Activated T-helper 2 cell treated with anti-CD3 and anti-CD28 coated beads, Interferon-gamma antibody, Interleukin-2, Interleukin-4, amounts not matched to agents 10 μg/mL and 5 μg/mL and 100 μg/mL, durations not matched to agents 14 hours and 24 hours and 36 hours (primary cell): ENCODE measurements around the gene PDSS1. TPM values are rescaled to one million over a fixed set of nuclear protein-coding genes. Genes with fewer than 3 reads are reported as not detected.

Source experiments
- DNase-seq: peaks from one replicate; pipeline ENCODE4 v3.0.0; 2021; ENCODE audit warnings: low spot score
- H3K27ac Mint-ChIP-seq: one replicate; pipeline ENCODE4 v1.8.0; 2021; ENCODE audit warnings: mixed read lengths
- H3K27me3 Mint-ChIP-seq: one replicate; pipeline ENCODE4 v1.8.0; 2021; ENCODE audit warnings: low read depth, mixed read lengths
- H3K36me3 Mint-ChIP-seq: one replicate; pipeline ENCODE4 v1.8.0; 2021; ENCODE audit warnings: low read depth, mixed read lengths
- H3K4me1 Mint-ChIP-seq: one replicate; pipeline ENCODE4 v1.8.0; 2021; ENCODE audit warnings: low read depth, mixed read lengths
- H3K4me3 Mint-ChIP-seq: one replicate; pipeline ENCODE4 v1.8.0; 2021; ENCODE audit warnings: low read depth, mild to moderate bottlenecking, moderate library complexity, mixed read lengths
- H3K9me3 Mint-ChIP-seq: one replicate; pipeline ENCODE4 v1.8.0; 2021; ENCODE audit warnings: mixed read lengths
- intact Hi-C: fragments of 100-400 bp; cut with micrococcal nuclease; formaldehyde crosslinking; loops from one replicate; pipeline ENCODE4 v1.15.1; 2023
- total RNA-seq: library from RNA; stranded (reverse); gene quantifications from 2 replicates; pipeline ENCODE4 v1.2.3, GENCODE V29; 2022

Gene PDSS1
- total RNA-seq, 1 donor from 2014 or later, result 32.3 TPM

GRCh38 chr10:26733750-26734568 is 36.5 kb downstream of the PDSS1 start:
- Mint-ChIP-seq H3K9me3 (no peaks in the 10 kb centered on the region), H3K27me3 (no peaks in the 10 kb centered on the region), H3K4me1 (peaks cover 30% of the 10 kb centered on the region), H3K27ac (no peak overlapping the region), H3K4me3 (no peak overlapping the region), H3K36me3 (peaks cover 86% of the 10 kb centered on the region)
- no peak for DNase-seq
- intact Hi-C loops, result loop anchor here (10.0 kb wide), 1 partner anchor 249 kb away; no protein-coding TSS in a partner anchor

- intact Hi-C loops, result loop anchor here (5.0 to 10.0 kb wide), 5 partner anchors 38 to 507 kb away; partner anchors contain the start of genes ACBD5, MASTL and PDSS1
- H3K4me3 Mint-ChIP-seq, result no peak overlapping the region
- no peak for DNase-seq
- peak overlapping the region; percentile 47 for H3K27ac Mint-ChIP-seq
- no peaks in the 10 kb centered on the region for H3K9me3 Mint-ChIP-seq
- H3K27me3 Mint-ChIP-seq, result no peaks in the 10 kb centered on the region
- H3K4me1 Mint-ChIP-seq, result peaks cover 39% of the 10 kb centered on the region
- peaks cover 93% of the 10 kb centered on the region for H3K36me3 Mint-ChIP-seq
Observed at GRCh38 chr10:26735435-26735834, 37.9 kb downstream of the PDSS1 start.

GRCh38 chr10:26737730-26738129 is 40.2 kb downstream of the PDSS1 start:
- H3K4me1 Mint-ChIP-seq, result peaks cover 49% of the 10 kb centered on the region

GRCh38 chr10:26738301-26738911 is 40.9 kb downstream of the PDSS1 start:
- no peak for DNase-seq
- Mint-ChIP-seq H3K27me3 (no peaks in the 10 kb centered on the region), H3K4me3 (no peak overlapping the region), H3K4me1 (peaks cover 54% of the 10 kb centered on the region), H3K36me3 (peaks cover 93% of the 10 kb centered on the region), H3K27ac (peak overlapping the region; percentile 96), H3K9me3 (no peaks in the 10 kb centered on the region)
- intact Hi-C loops, result loop anchor here (5.0 to 10.0 kb wide), 5 partner anchors 41 to 504 kb away; partner anchors contain the start of genes ACBD5, MASTL and PDSS1

More at GRCh38 chr10:26737730-26738129, 40.2 kb downstream of the PDSS1 start:
- peak; percentile 26 for DNase-seq
- intact Hi-C loops, result loop anchor here (1.0 to 10.0 kb wide), 7 partner anchors 17 to 505 kb away; partner anchors contain the start of genes ABI1, ACBD5, MASTL and PDSS1
- no peak overlapping the region for H3K4me3 Mint-ChIP-seq
- H3K36me3 Mint-ChIP-seq, result peaks cover 93% of the 10 kb centered on the region
- peak overlapping the region; percentile 96 for H3K27ac Mint-ChIP-seq
- H3K27me3 Mint-ChIP-seq, result no peaks in the 10 kb centered on the region
- H3K9me3 Mint-ChIP-seq, result no peaks in the 10 kb centered on the region

- DNase-seq, result no peak
- H3K36me3 Mint-ChIP-seq, result peaks cover 95% of the 10 kb centered on the region
- peak overlapping the region; percentile 96 for H3K27ac Mint-ChIP-seq
- peaks cover 58% of the 10 kb centered on the region for H3K4me1 Mint-ChIP-seq
- intact Hi-C loops, result loop anchor here (5.0 to 10.0 kb wide), 5 partner anchors 42 to 503 kb away; partner anchors contain the start of genes ACBD5, MASTL and PDSS1
- no peaks in the 10 kb centered on the region for H3K27me3 Mint-ChIP-seq
- H3K9me3 Mint-ChIP-seq, result no peaks in the 10 kb centered on the region
- H3K4me3 Mint-ChIP-seq, result peak overlapping the region; percentile 51
Observed at GRCh38 chr10:26739071-26739631, 41.6 kb downstream of the PDSS1 start.

- Mint-ChIP-seq H3K27me3 (no peaks in the 10 kb centered on the region), H3K36me3 (peaks cover 91% of the 10 kb centered on the region), H3K27ac (peak overlapping the region; percentile 72), H3K9me3 (no peaks in the 10 kb centered on the region), H3K4me1 (peaks cover 62% of the 10 kb centered on the region), H3K4me3 (no peak overlapping the region)
- intact Hi-C loops, result no loop called here
- no peak for DNase-seq
Observed at GRCh38 chr10:26741368-26741767, 43.9 kb downstream of the PDSS1 start.

- Mint-ChIP-seq H3K9me3 (no peaks in the 10 kb centered on the region), H3K36me3 (peaks cover 85% of the 10 kb centered on the region), H3K27ac (peak overlapping the region; percentile 82), H3K4me1 (peaks cover 47% of the 10 kb centered on the region), H3K4me3 (no peak overlapping the region), H3K27me3 (no peaks in the 10 kb centered on the region)
- no peak for DNase-seq
- intact Hi-C loops, result no loop called here
Observed at GRCh38 chr10:26743091-26743490, 45.6 kb downstream of the PDSS1 start.

- no peaks in the 10 kb centered on the region for H3K9me3 Mint-ChIP-seq
- H3K36me3 Mint-ChIP-seq, result peaks cover 83% of the 10 kb centered on the region
- peak overlapping the region; percentile 4 for H3K4me3 Mint-ChIP-seq
- intact Hi-C loops, result no loop called here
- DNase-seq, result no peak
- peaks cover 40% of the 10 kb centered on the region for H3K4me1 Mint-ChIP-seq
- H3K27ac Mint-ChIP-seq, result peak overlapping the region; percentile 77
- no peaks in the 10 kb centered on the region for H3K27me3 Mint-ChIP-seq
Observed at GRCh38 chr10:26743841-26744240, 46.3 kb downstream of the PDSS1 start.

- peak overlapping the region; percentile 21 for H3K27ac Mint-ChIP-seq
- no peaks in the 10 kb centered on the region for H3K27me3 Mint-ChIP-seq
- intact Hi-C loops, result no loop called here
- H3K4me3 Mint-ChIP-seq, result no peak overlapping the region
- H3K36me3 Mint-ChIP-seq, result peaks cover 65% of the 10 kb centered on the region
- H3K4me1 Mint-ChIP-seq, result peaks cover 24% of the 10 kb centered on the region
- H3K9me3 Mint-ChIP-seq, result no peaks in the 10 kb centered on the region
- DNase-seq, result no peak
Observed at GRCh38 chr10:26746061-26746460, 48.6 kb downstream of the PDSS1 start.

GRCh38 chr10:26755443-26755903 is 58.0 kb downstream of the PDSS1 start:
- H3K4me1 Mint-ChIP-seq, result peaks cover 14% of the 10 kb centered on the region
- intact Hi-C loops, result no loop called here
- DNase-seq, result no peak
- peak overlapping the region; percentile 72 for H3K27ac Mint-ChIP-seq
- peaks cover 41% of the 10 kb centered on the region for H3K36me3 Mint-ChIP-seq
- no peaks in the 10 kb centered on the region for H3K9me3 Mint-ChIP-seq
- H3K4me3 Mint-ChIP-seq, result no peak overlapping the region
- no peaks in the 10 kb centered on the region for H3K27me3 Mint-ChIP-seq

- intact Hi-C loops, result no loop called here
- no peaks in the 10 kb centered on the region for H3K27me3 Mint-ChIP-seq
- H3K9me3 Mint-ChIP-seq, result no peaks in the 10 kb centered on the region
- H3K4me1 Mint-ChIP-seq, result peaks cover 8% of the 10 kb centered on the region
- H3K27ac Mint-ChIP-seq, result no peak overlapping the region
- DNase-seq, result no peak
- H3K36me3 Mint-ChIP-seq, result peaks cover 39% of the 10 kb centered on the region
- H3K4me3 Mint-ChIP-seq, result no peak overlapping the region
Observed at GRCh38 chr10:26759008-26759407, 61.5 kb downstream of the PDSS1 start.

- peak overlapping the region; percentile 19 for H3K27ac Mint-ChIP-seq
- intact Hi-C loops, result no loop called here
Observed at GRCh38 chr10:26765549-26765948, 68.0 kb downstream of the PDSS1 start.

More at GRCh38 chr10:26765549-26765948, 68.0 kb downstream of the PDSS1 start:
- Mint-ChIP-seq H3K9me3 (no peaks in the 10 kb centered on the region), H3K4me1 (peaks cover 4% of the 10 kb centered on the region), H3K36me3 (peaks cover 38% of the 10 kb centered on the region), H3K27me3 (no peaks in the 10 kb centered on the region), H3K4me3 (no peak overlapping the region)
- DNase-seq, result no peak
